ENCODE measurements around the gene MYRIP.
"Not testable (repeated sequence)": the region's sequence is repeated elsewhere in the genome, so short reads cannot be mapped to it uniquely, and the experiment has no call there.

MYRIP gene

GRCh38 chr3:40130721-40131120 is 321.3 kb downstream of the MYRIP start:
- no peaks in the 10 kb centered on the region for H3K36me3 ChIP-seq (ENCODE audit: control insufficient read depth, insufficient read depth, low read length)
- H3K27me3 ChIP-seq (replicated peaks; ENCODE audit: control insufficient read depth, insufficient read depth, low read length), result no peaks in the 10 kb centered on the region; the same call in 1 of the 2 replicates
- DNase-seq (ENCODE audit: extremely low read depth, insufficient read length), result no peak
- H3K4me3 ChIP-seq (replicated peaks; ENCODE audit: low read depth, low read length), result no peak overlapping the region
- TF ChIP-seq CTCF (IDR thresholded peaks at IDR 0.05; ENCODE audit: insufficient read depth, low read length, poor library complexity, severe bottlenecking), result no peak

GRCh38 chr3:40133886-40134575 is 324.6 kb downstream of the MYRIP start:
- not testable (repeated sequence) for H3K4me3 ChIP-seq (replicated peaks; ENCODE audit: low read depth, low read length); H3K36me3 ChIP-seq (ENCODE audit: control insufficient read depth, insufficient read depth, low read length); H3K27me3 ChIP-seq (replicated peaks; ENCODE audit: control insufficient read depth, insufficient read depth, low read length); DNase-seq (ENCODE audit: extremely low read depth, insufficient read length)

- no peak for DNase-seq (ENCODE audit: extremely low read depth, insufficient read length)
- no peaks in the 10 kb centered on the region for H3K36me3 ChIP-seq (ENCODE audit: control insufficient read depth, insufficient read depth, low read length)
- no peak overlapping the region for H3K4me3 ChIP-seq (replicated peaks; ENCODE audit: low read depth, low read length)
- TF ChIP-seq CTCF (IDR thresholded peaks at IDR 0.05; ENCODE audit: insufficient read depth, low read length, poor library complexity, severe bottlenecking), result no peak
- H3K27me3 ChIP-seq (replicated peaks; ENCODE audit: control insufficient read depth, insufficient read depth, low read length), result no peaks in the 10 kb centered on the region; the same call in 1 of the 2 replicates
These were observed 328.3 kb downstream of the MYRIP start for GRCh38 chr3:40137591-40138295.

- H3K27me3 ChIP-seq (replicated peaks; ENCODE audit: control insufficient read depth, insufficient read depth, low read length), result no peaks in the 10 kb centered on the region
- H3K36me3 ChIP-seq (ENCODE audit: control insufficient read depth, insufficient read depth, low read length), result no peaks in the 10 kb centered on the region
- no peak for DNase-seq (ENCODE audit: extremely low read depth, insufficient read length)
- H3K4me3 ChIP-seq (replicated peaks; ENCODE audit: low read depth, low read length), result no peak overlapping the region
- no peak for TF ChIP-seq CTCF (IDR thresholded peaks at IDR 0.05; ENCODE audit: insufficient read depth, low read length, poor library complexity, severe bottlenecking)
These were observed 334.1 kb downstream of the MYRIP start for GRCh38 chr3:40143283-40144090.

GRCh38 chr3:40148827-40149226 is 339.4 kb downstream of the MYRIP start:
- Histone ChIP-seq H3K36me3 (ENCODE audit: control insufficient read depth, insufficient read depth, low read length) (no peaks in the 10 kb centered on the region), H3K4me3 (replicated peaks; ENCODE audit: low read depth, low read length) (no peak overlapping the region), H3K27me3 (replicated peaks; ENCODE audit: control insufficient read depth, insufficient read depth, low read length) (no peaks in the 10 kb centered on the region)
- no peak for DNase-seq (ENCODE audit: extremely low read depth, insufficient read length)
- TF ChIP-seq CTCF (IDR thresholded peaks at IDR 0.05; ENCODE audit: insufficient read depth, low read length, poor library complexity, severe bottlenecking), result no peak

All from GM06990 (cell line).